H1 (cell line): ENCODE measurements around the gene GPC6.

Experiments
- CTCF ChIP-seq, 3 experiments: IDR thresholded peaks; 1 replicate in 2 of 3; 2 replicates in 1 of 3; pipeline versions ENCODE4 v1.5.1 to v1.6.1; 2011; ENCODE audit warnings: low read length in 3 of 3, mild to moderate bottlenecking in 3 of 3, inconsistent platforms in 2 of 3, low read depth in 1 of 3, moderate library complexity in 1 of 3; ENCODE audit not compliant: insufficient read depth in 1 of 3; ENCODE audit errors: control extremely low read depth in 1 of 3
- EP300 ChIP-seq, 2 experiments: IDR thresholded peaks; 1 replicate in 1 of 2; 2 replicates in 1 of 2; pipeline ENCODE4 v1.6.1; 2011 to 2012; ENCODE audit warnings: low read depth in 2 of 2, low read length in 2 of 2, mild to moderate bottlenecking in 2 of 2, borderline replicate concordance in 1 of 2, inconsistent platforms in 1 of 2, moderate library complexity in 1 of 2
- POLR2A ChIP-seq, 2 experiments: IDR thresholded peaks; 1 replicate in 1 of 2; 2 replicates in 1 of 2; pipeline ENCODE4 v1.6.1; 2011; ENCODE audit warnings: low read depth in 2 of 2, low read length in 2 of 2, mild to moderate bottlenecking in 2 of 2; ENCODE audit errors: control extremely low read depth in 1 of 2
- TAF1 ChIP-seq: IDR thresholded peaks from 2 replicates; pipeline ENCODE4 v1.6.1; 2011; ENCODE audit warnings: mild to moderate bottlenecking, low read depth, low read length

- TF ChIP-seq CTCF (IDR thresholded peaks at IDR 0.05; ENCODE audit: control extremely low read depth in 1 of 3, insufficient read depth in 1 of 3, low read depth in 1 of 3, low read length in 3 of 3) (no peak), EP300 (IDR thresholded peaks at IDR 0.05; ENCODE audit: borderline replicate concordance in 1 of 2, low read depth in 2 of 2, low read length in 2 of 2) (no peak), POLR2A (IDR thresholded peaks at IDR 0.05; ENCODE audit: control extremely low read depth in 1 of 2, low read depth in 2 of 2, low read length in 2 of 2) (no peak), TAF1 (no peak)
These were observed 459.3 kb downstream of the GPC6 start for GRCh38 chr13:93685900-93686299.
